HG02678 (cell line): Measurements from ENCODE around the gene ADGRA3.
"Not testable (repeated sequence)": the region's sequence is repeated elsewhere in the genome, so short reads cannot be mapped to it uniquely, and the experiment has no call there.

Source experiments
- ATAC-seq: cut with Tn5 transposase; IDR thresholded peaks from one replicate; pipeline ENCODE4 v1.9.1; 2021; ENCODE audit warnings: mild to moderate bottlenecking, moderate library complexity; ENCODE audit not compliant: unreplicated experiment

ADGRA3 gene

GRCh38 chr4:22384154-22384553, 131.7 kb downstream of the ADGRA3 start:
- no peak for ATAC-seq

GRCh38 chr4:22382216-22382615, 133.7 kb downstream of the ADGRA3 start:
- ATAC-seq = not testable (repeated sequence)

GRCh38 chr4:22372986-22373385, 142.9 kb downstream of the ADGRA3 start:
- ATAC-seq = no peak

- no peak for ATAC-seq
Observed at GRCh38 chr4:22369901-22370562, 145.8 kb downstream of the ADGRA3 start.

- no peak for ATAC-seq
Observed at GRCh38 chr4:22363787-22364186, 152.1 kb downstream of the ADGRA3 start.

GRCh38 chr4:22363036-22363435, 152.8 kb downstream of the ADGRA3 start:
- no peak for ATAC-seq

GRCh38 chr4:22356987-22357596, 158.8 kb downstream of the ADGRA3 start:
- ATAC-seq = no peak

- no peak for ATAC-seq
Observed at GRCh38 chr4:22348410-22348809, 167.5 kb downstream of the ADGRA3 start.

GRCh38 chr4:22345678-22346077, 170.2 kb downstream of the ADGRA3 start:
- ATAC-seq = no peak

- no peak for ATAC-seq
Observed at GRCh38 chr4:22345055-22345454, 170.8 kb downstream of the ADGRA3 start.

- ATAC-seq = no peak
Observed at GRCh38 chr4:22343606-22344005, 172.3 kb downstream of the ADGRA3 start.

- no peak for ATAC-seq
Observed at GRCh38 chr4:22339491-22339890, 176.4 kb downstream of the ADGRA3 start.

GRCh38 chr4:22338796-22339195, 177.1 kb downstream of the ADGRA3 start:
- no peak for ATAC-seq
